Activated CD8-positive, alpha-beta memory T cell treated with anti-CD3 and anti-CD28 coated beads, Interleukin-2, amount 10 ng/mL, durations not matched to agents 7 days and 5 days (primary cell): ENCODE results near the gene CD2AP. TPM values are rescaled to one million over a fixed set of nuclear protein-coding genes. Genes with fewer than 3 reads are reported as not detected.

Source experiments
- total RNA-seq, 2 experiments: library from RNA; stranded (reverse); gene quantifications; one replicate each; pipeline ENCODE4 v1.2.3, GENCODE V29; 2021

The CD2AP gene
- total RNA-seq, 2 experiments from 2014 or later = 25.5 to 30.9 TPM

Other genes starting within 250 kb of the CD2AP start
- gene TNFRSF21, start 167.9 kb upstream of the CD2AP start, total RNA-seq = under 1 TPM; 0.09 to 0.40 TPM
- gene ADGRF4, start 220.8 kb downstream of the CD2AP start, total RNA-seq = not detected